ENCODE data around the gene OR2D3. TPM values are rescaled to one million over a fixed set of nuclear protein-coding genes. Genes with fewer than 3 reads are reported as not detected.

OR2D3 gene
- total and polyA plus RNA-seq, 12 donors, result not detected

- Histone ChIP-seq H3K4me1 (replicated peaks in 1 of 2) (no peaks in the 10 kb centered on the region), H3K9me3 (replicated peaks in 1 of 3) (no peaks in the 10 kb centered on the region), H3K36me3 (replicated peaks in 1 of 2) (no peaks in the 10 kb centered on the region), H3K4me3 (no peak overlapping the region), H3K27ac (no peak overlapping the region), H3K27me3 (no peaks in the 10 kb centered on the region)
- TF ChIP-seq POLR2A (IDR thresholded peaks at IDR 0.05), result no peak
- no peak for TF ChIP-seq CTCF (IDR thresholded peaks at IDR 0.05)
- 86 to 91% (median 88%) methylated on average over 3 of the region's 3 CpGs for WGBS, 4 donors
- intact Hi-C loops (cut with DNase I), result no loop called here
- no peak for DNase-seq
Observed at GRCh38 chr11:6911378-6911777, 9.4 kb upstream of the OR2D3 start.

GRCh38 chr11:6911948-6912347, 8.9 kb upstream of the OR2D3 start:
- H3K27ac ChIP-seq, result no peak overlapping the region
- H3K9me3 ChIP-seq (replicated peaks in 1 of 3), result no peaks in the 10 kb centered on the region
- no peaks in the 10 kb centered on the region for H3K4me1 ChIP-seq (replicated peaks in 1 of 2)
- intact Hi-C loops (cut with DNase I), result no loop called here
- TF ChIP-seq POLR2A (IDR thresholded peaks at IDR 0.05), result no peak
- TF ChIP-seq CTCF (IDR thresholded peaks at IDR 0.05), result no peak
- H3K27me3 ChIP-seq, result no peaks in the 10 kb centered on the region
- H3K36me3 ChIP-seq (replicated peaks in 1 of 2), result no peaks in the 10 kb centered on the region
- no peak for DNase-seq
- H3K4me3 ChIP-seq, result no peak overlapping the region
- WGBS, 4 donors, result 58 to 67% (median 63%) methylated on average over 3 of the region's 3 CpGs

- intact Hi-C loops (cut with DNase I), result no loop called here
- Histone ChIP-seq H3K4me3 (no peak overlapping the region), H3K4me1 (replicated peaks in 1 of 2) (no peaks in the 10 kb centered on the region), H3K9me3 (replicated peaks in 1 of 3) (no peaks in the 10 kb centered on the region), H3K36me3 (replicated peaks in 1 of 2) (no peaks in the 10 kb centered on the region), H3K27ac (no peak overlapping the region), H3K27me3 (no peaks in the 10 kb centered on the region)
- no peak for TF ChIP-seq CTCF (IDR thresholded peaks at IDR 0.05)
- TF ChIP-seq POLR2A (IDR thresholded peaks at IDR 0.05), result no peak
- 30 to 44% (median 36%) methylated on average over 2 of the region's 2 CpGs for WGBS, 4 donors
- no peak for DNase-seq
Observed at GRCh38 chr11:6919698-6920097, 1.1 kb upstream of the OR2D3 start.

- no peak for TF ChIP-seq POLR2A (IDR thresholded peaks at IDR 0.05)
- no peak for TF ChIP-seq CTCF (IDR thresholded peaks at IDR 0.05)
- H3K36me3 ChIP-seq (replicated peaks in 1 of 2), result no peaks in the 10 kb centered on the region
- no peaks in the 10 kb centered on the region for H3K9me3 ChIP-seq (replicated peaks in 1 of 3)
- no peaks in the 10 kb centered on the region for H3K4me1 ChIP-seq (replicated peaks in 1 of 2)
- intact Hi-C loops (cut with DNase I), result no loop called here
- H3K27ac ChIP-seq, result no peak overlapping the region
- no peaks in the 10 kb centered on the region for H3K27me3 ChIP-seq
- no peak overlapping the region for H3K4me3 ChIP-seq
- DNase-seq, result no peak
Observed at GRCh38 chr11:6925007-6925577, 4.3 kb downstream of the OR2D3 start.

Data from adrenal gland (tissue), 12 donors.